DOHH2 (cell line): Measurements from ENCODE around the gene CARF.

Experiments used
- H3F3A ChIP-seq: fragments of 200-600 bp; sonication (generic), shearing (Covaris generic); 2 replicates; pipeline ENCODE4 v1.6.0; 2016; ENCODE audit warnings: antibody characterized with exemption, mild to moderate bottlenecking; ENCODE audit not compliant: control insufficient read depth, insufficient read depth
- H3K27ac ChIP-seq: fragments of 200-600 bp; sonication (generic); 2 replicates; pipeline ENCODE4 v1.5.1; 2014; ENCODE audit warnings: low read depth, mild to moderate bottlenecking, low read length, moderate library complexity
- H3K27me3 ChIP-seq: fragments of 200-600 bp; sonication (generic); 2 replicates; pipeline ENCODE4 v1.6.1; 2014; ENCODE audit warnings: mild to moderate bottlenecking, low read length, mixed read lengths; ENCODE audit not compliant: control insufficient read depth
- H3K36me3 ChIP-seq: fragments of 200-600 bp; sonication (generic); 2 replicates; pipeline ENCODE4 v1.6.1; 2014; ENCODE audit warnings: mild to moderate bottlenecking, low read length, moderate library complexity, mixed read lengths; ENCODE audit not compliant: control insufficient read depth
- H3K4me1 ChIP-seq: fragments of 200-600 bp; sonication (generic); 2 replicates; pipeline ENCODE4 v1.6.1; 2014; ENCODE audit warnings: mild to moderate bottlenecking, low read length, mixed read lengths; ENCODE audit not compliant: control insufficient read depth
- H3K4me2 ChIP-seq: fragments of 200-600 bp; sonication (generic); 2 replicates; pipeline ENCODE4 v1.6.0; 2014; ENCODE audit warnings: mild to moderate bottlenecking, low read length, moderate library complexity
- H3K4me3 ChIP-seq: fragments of 200-600 bp; sonication (generic); 2 replicates; pipeline ENCODE4 v1.5.1; 2014; ENCODE audit warnings: mild to moderate bottlenecking, low read length, mixed read lengths
- H3K79me2 ChIP-seq: fragments of 200-600 bp; sonication (generic); 2 replicates; pipeline ENCODE4 v1.6.1; 2014; ENCODE audit warnings: mild to moderate bottlenecking, low read length, mixed read lengths; ENCODE audit not compliant: control insufficient read depth
- H3K9me2 ChIP-seq: fragments of 200-600 bp; sonication (generic); replicated peaks from 2 replicates; pipeline ENCODE4 v1.6.1; 2014; ENCODE audit warnings: mild to moderate bottlenecking, low read length, mixed read lengths; ENCODE audit not compliant: control insufficient read depth
- H3K9me3 ChIP-seq: fragments of 200-600 bp; sonication (generic); 2 replicates; pipeline ENCODE4 v1.6.1; 2014; ENCODE audit warnings: antibody characterized with exemption, low read length, mixed read lengths; ENCODE audit not compliant: control insufficient read depth, insufficient read depth
- H4K20me1 ChIP-seq: fragments of 200-600 bp; sonication (generic); 2 replicates; pipeline ENCODE4 v1.6.0; 2014; ENCODE audit warnings: low read depth, mild to moderate bottlenecking, antibody characterized with exemption, low read length, moderate library complexity; ENCODE audit not compliant: control insufficient read depth, insufficient read depth
- EZH2phosphoT487 ChIP-seq: fragments of 200-600 bp; sonication (generic); IDR thresholded peaks from 2 replicates; pipeline ENCODE4 v1.6.1; 2017; ENCODE audit warnings: borderline replicate concordance, mild to moderate bottlenecking, antibody characterized with exemption, low read length, moderate library complexity, mixed read lengths
- TF ChIP-seq, protein P1 (sequence below): fragments of 200-600 bp; sonication (generic); IDR thresholded peaks from one replicate; pipeline ENCODE4 v1.5.1; 2014; ENCODE audit warnings: antibody characterized with exemption, mild to moderate bottlenecking, low read depth, low read length; ENCODE audit not compliant: poor library complexity, severe bottlenecking

Gene CARF

DNA sequence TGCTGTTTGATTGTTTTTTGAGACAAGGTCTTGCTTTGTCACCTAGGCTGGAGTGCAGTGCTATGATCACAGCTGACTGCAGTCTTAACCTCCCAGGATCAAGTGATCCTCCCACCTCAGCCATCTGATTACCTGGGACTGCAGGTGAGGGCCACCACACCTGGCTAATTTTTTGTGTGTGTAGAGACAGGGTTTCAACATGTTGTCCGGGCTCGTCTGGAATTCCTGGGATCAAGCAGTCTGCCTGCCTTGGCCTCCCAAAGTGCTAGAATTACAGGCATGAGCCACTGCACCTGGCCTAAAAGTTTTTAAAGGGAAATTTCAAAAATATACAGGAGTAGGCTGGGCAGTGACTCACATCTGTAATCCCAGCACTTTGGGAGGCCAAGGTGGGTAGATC, 22.4 kb downstream of the CARF start:
- Histone ChIP-seq H3K9me3 (no peaks in the 10 kb centered on the region), H3K36me3 (no peaks in the 10 kb centered on the region), H4K20me1 (no peaks in the 10 kb centered on the region), H3K27me3 (no peaks in the 10 kb centered on the region), H3K4me1 (no peaks in the 10 kb centered on the region), H3K9me2 (no peaks in the 10 kb centered on the region), H3F3A (no peaks in the 10 kb centered on the region), H3K4me2 (no peak overlapping the region), H3K79me2 (no peaks in the 10 kb centered on the region), H3K4me3 (no peak overlapping the region), H3K27ac (no peak overlapping the region)
- TF ChIP-seq, protein P1, sequence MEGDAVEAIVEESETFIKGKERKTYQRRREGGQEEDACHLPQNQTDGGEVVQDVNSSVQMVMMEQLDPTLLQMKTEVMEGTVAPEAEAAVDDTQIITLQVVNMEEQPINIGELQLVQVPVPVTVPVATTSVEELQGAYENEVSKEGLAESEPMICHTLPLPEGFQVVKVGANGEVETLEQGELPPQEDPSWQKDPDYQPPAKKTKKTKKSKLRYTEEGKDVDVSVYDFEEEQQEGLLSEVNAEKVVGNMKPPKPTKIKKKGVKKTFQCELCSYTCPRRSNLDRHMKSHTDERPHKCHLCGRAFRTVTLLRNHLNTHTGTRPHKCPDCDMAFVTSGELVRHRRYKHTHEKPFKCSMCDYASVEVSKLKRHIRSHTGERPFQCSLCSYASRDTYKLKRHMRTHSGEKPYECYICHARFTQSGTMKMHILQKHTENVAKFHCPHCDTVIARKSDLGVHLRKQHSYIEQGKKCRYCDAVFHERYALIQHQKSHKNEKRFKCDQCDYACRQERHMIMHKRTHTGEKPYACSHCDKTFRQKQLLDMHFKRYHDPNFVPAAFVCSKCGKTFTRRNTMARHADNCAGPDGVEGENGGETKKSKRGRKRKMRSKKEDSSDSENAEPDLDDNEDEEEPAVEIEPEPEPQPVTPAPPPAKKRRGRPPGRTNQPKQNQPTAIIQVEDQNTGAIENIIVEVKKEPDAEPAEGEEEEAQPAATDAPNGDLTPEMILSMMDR = no peak
- no peak for TF ChIP-seq EZH2phosphoT487

DNA sequence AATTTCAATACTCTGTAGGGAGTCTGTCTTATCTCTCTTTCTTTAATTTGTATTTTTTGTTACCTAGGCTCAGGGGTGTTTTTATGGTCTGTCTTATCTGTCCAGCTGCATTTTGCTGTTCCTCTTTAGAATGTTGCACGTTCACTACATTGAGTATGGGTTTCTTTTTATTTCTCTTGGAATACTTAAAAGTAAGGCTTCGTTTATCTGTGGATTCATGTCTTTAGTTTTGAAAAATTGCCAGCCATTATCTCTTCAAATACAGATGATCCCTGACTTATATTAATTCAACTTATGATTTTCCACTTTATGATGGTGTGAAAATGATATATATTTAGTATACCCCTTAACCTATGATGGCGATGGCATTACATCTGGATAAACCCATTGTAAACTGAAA, 26.9 kb downstream of the CARF start:
- no peaks in the 10 kb centered on the region for H3F3A ChIP-seq
- no peaks in the 10 kb centered on the region for H3K36me3 ChIP-seq
- no peak for TF ChIP-seq EZH2phosphoT487
- TF ChIP-seq, protein P1 = no peak
- H3K27ac ChIP-seq = no peak overlapping the region
- H3K4me2 ChIP-seq = no peak overlapping the region
- H3K4me3 ChIP-seq = no peak overlapping the region
- H3K9me3 ChIP-seq = no peaks in the 10 kb centered on the region
- H3K9me2 ChIP-seq = no peaks in the 10 kb centered on the region
- H3K27me3 ChIP-seq = no peaks in the 10 kb centered on the region
- no peaks in the 10 kb centered on the region for H4K20me1 ChIP-seq
- H3K79me2 ChIP-seq = no peaks in the 10 kb centered on the region
- H3K4me1 ChIP-seq = no peaks in the 10 kb centered on the region

DNA sequence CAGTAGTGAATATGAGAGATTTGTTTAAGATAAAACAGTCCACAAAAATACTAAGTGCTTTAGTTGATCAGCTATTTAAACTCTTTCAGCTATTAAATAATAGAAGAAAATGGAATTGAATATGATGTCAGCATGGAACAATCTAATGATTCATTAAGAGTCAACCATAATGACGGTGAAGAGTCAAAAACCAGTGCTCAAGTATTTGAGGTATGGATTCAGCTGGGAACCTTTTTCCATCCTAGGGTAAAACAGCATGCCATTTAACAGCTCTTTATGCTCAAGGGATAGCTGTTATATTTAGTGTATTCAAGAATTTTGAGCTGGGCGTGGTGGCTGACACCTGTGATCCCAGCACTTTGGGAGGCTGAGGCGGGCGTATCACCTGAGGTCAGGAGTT, 29.7 kb downstream of the CARF start:
- no peaks in the 10 kb centered on the region for H3K79me2 ChIP-seq
- no peaks in the 10 kb centered on the region for H3F3A ChIP-seq
- peaks cover 11% of the 10 kb centered on the region for H3K36me3 ChIP-seq
- H4K20me1 ChIP-seq = no peaks in the 10 kb centered on the region
- H3K4me2 ChIP-seq = no peak overlapping the region
- no peaks in the 10 kb centered on the region for H3K27me3 ChIP-seq
- no peak overlapping the region for H3K4me3 ChIP-seq
- peaks cover 4% of the 10 kb centered on the region; the same call in 1 of the 2 replicates for H3K9me3 ChIP-seq
- no peaks in the 10 kb centered on the region for H3K4me1 ChIP-seq
- no peaks in the 10 kb centered on the region for H3K9me2 ChIP-seq
- TF ChIP-seq, protein P1 = no peak
- no peak for TF ChIP-seq EZH2phosphoT487
- H3K27ac ChIP-seq = no peak overlapping the region

DNA sequence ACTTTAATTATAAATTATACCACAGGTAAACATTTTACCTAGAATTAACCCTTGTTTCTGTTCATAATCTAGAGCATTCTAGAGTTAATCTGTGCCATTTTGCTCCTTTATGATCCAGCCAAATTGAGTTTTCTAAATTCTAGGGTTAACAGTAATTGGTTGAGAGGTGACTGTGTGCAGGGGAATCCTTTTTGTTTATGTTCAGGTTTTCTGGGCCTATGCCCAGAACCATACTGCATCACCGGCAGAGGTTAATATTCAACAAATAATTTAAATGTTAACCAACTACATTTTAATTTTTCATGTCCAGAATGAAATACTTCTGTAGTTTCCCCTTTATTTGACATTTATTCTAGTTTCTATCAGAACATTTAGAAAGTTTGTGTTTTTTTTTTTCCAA, 32.3 kb downstream of the CARF start:
- Histone ChIP-seq H3K4me1 (no peaks in the 10 kb centered on the region), H3K4me2 (no peak overlapping the region)

More for the DNA sequence above, 32.3 kb downstream of the CARF start:
- H3F3A ChIP-seq = no peaks in the 10 kb centered on the region
- H3K4me3 ChIP-seq = no peak overlapping the region
- no peaks in the 10 kb centered on the region for H3K79me2 ChIP-seq
- no peak for TF ChIP-seq EZH2phosphoT487
- TF ChIP-seq, protein P1 = no peak
- H4K20me1 ChIP-seq = no peaks in the 10 kb centered on the region
- peaks cover 8% of the 10 kb centered on the region; the same call in 1 of the 2 replicates for H3K9me3 ChIP-seq
- H3K9me2 ChIP-seq = no peaks in the 10 kb centered on the region
- no peaks in the 10 kb centered on the region for H3K27me3 ChIP-seq
- no peak overlapping the region for H3K27ac ChIP-seq
- peaks cover 11% of the 10 kb centered on the region for H3K36me3 ChIP-seq
